H1 (cell line): ENCODE measurements around the gene RNF224. TPM values are rescaled to one million over a fixed set of nuclear protein-coding genes. Genes with fewer than 3 reads are reported as not detected.
A peak's percentile ranks its signal among the peaks of the same experiment; 100 is the strongest.

ENCODE experiments used
- CTCF ChIA-PET: fragments of 300-600 bp; sonication (Branson Sonifier 250); formaldehyde crosslinking; loops from one replicate; lab custom pipeline; 2021; ENCODE audit not compliant: partially characterized antibody; lab: Charles Lee
- POLR2A ChIA-PET: fragments of 300-600 bp; sonication (Branson Sonifier 250); formaldehyde crosslinking; loops from one replicate; lab custom pipeline; 2021; ENCODE audit warnings: inconsistent platforms; ENCODE audit not compliant: partially characterized antibody; lab: Charles Lee
- DNase-seq, 2 experiments: peaks; one replicate each; pipeline versions ENCODE4 v3.0.0 to v3.0.0-alpha.2; 2010 to 2022; ENCODE audit warnings: low spot score in 2 of 2, low read depth in 1 of 2, mixed read lengths in 1 of 2
- FAIRE-seq: peaks from 2 replicates; lab custom pipeline; 2011; peaks lifted over from hg19 to GRCh38; lab: Jason Lieb, UNC
- H2AFZ ChIP-seq: 2 replicates; pipeline ENCODE4 v1.8.1; 2012; ENCODE audit warnings: low read length, inconsistent platforms
- H2AK5ac ChIP-seq: 2 replicates; pipeline ENCODE4 v1.6.1; 2013; ENCODE audit warnings: low read depth, low read length
- H2BK120ac ChIP-seq: replicated peaks from 2 replicates; pipeline ENCODE3; 2013; ENCODE audit warnings: low read depth, low read length, inconsistent platforms
- H2BK12ac ChIP-seq: 2 replicates; pipeline ENCODE4 v1.6.1; 2013; ENCODE audit warnings: low read depth, low read length
- H2BK15ac ChIP-seq: 2 replicates; pipeline ENCODE4 v1.6.1; 2013; ENCODE audit warnings: low read length
- H2BK20ac ChIP-seq: 2 replicates; pipeline ENCODE4 v1.6.1; 2013; ENCODE audit warnings: low read length
- H2BK5ac ChIP-seq: 2 replicates; pipeline ENCODE4 v1.6.1; 2013; ENCODE audit warnings: low read depth, low read length
- H3K14ac ChIP-seq: 2 replicates; pipeline ENCODE4 v1.6.1; 2013; ENCODE audit warnings: inconsistent platforms; ENCODE audit not compliant: insufficient read length
- H3K18ac ChIP-seq: 2 replicates; pipeline ENCODE4 v1.6.1; 2013; ENCODE audit warnings: low read length; ENCODE audit errors: extremely low read depth
- H3K23ac ChIP-seq: 2 replicates; pipeline ENCODE4 v1.6.1; 2013; ENCODE audit warnings: inconsistent platforms; ENCODE audit not compliant: insufficient read length
- H3K23me2 ChIP-seq: 2 replicates; pipeline ENCODE4 v1.6.1; 2013; ENCODE audit warnings: low read depth, low read length
- H3K27ac ChIP-seq: 2 replicates; pipeline ENCODE4 v1.6.1; 2011; ENCODE audit warnings: low read depth, low read length, inconsistent platforms
- H3K27me3 ChIP-seq, 4 experiments: replicated peaks in 1 of 4; 1 replicate in 1 of 4; 2 replicates in 3 of 4; pipeline versions ENCODE4 v1.6.1 to v1.8.1; 2011 to 2013; ENCODE audit warnings: low read length in 3 of 4, mild to moderate bottlenecking in 3 of 4, inconsistent platforms in 2 of 4, mixed read lengths in 2 of 4, moderate library complexity in 1 of 4; ENCODE audit not compliant: control insufficient read depth in 3 of 4, insufficient read depth in 3 of 4; ENCODE audit errors: extremely low read depth in 1 of 4
- H3K36me3 ChIP-seq, 4 experiments: 2 replicates each; pipeline versions ENCODE4 v1.6.1 to v1.8.1; 2011 to 2013; ENCODE audit warnings: mild to moderate bottlenecking in 4 of 4, low read length in 3 of 4, moderate library complexity in 2 of 4, control low read depth in 1 of 4, inconsistent platforms in 1 of 4; ENCODE audit not compliant: insufficient read depth in 4 of 4, control insufficient read depth in 2 of 4
- H3K4ac ChIP-seq: replicated peaks from 2 replicates; pipeline ENCODE3; 2013; ENCODE audit warnings: low read length, low read depth, mixed read lengths, inconsistent platforms; ENCODE audit not compliant: insufficient read length
- H3K4me1 ChIP-seq, 4 experiments: replicated peaks in 1 of 4; 1 replicate in 1 of 4; 2 replicates in 3 of 4; pipeline versions ENCODE4 v1.6.1 to v1.8.1; 2011 to 2013; ENCODE audit warnings: low read length in 3 of 4, inconsistent platforms in 2 of 4, mixed read lengths in 1 of 4; ENCODE audit not compliant: insufficient read depth in 4 of 4, control insufficient read depth in 3 of 4
- H3K4me2 ChIP-seq, 2 experiments: 2 replicates each; pipeline versions ENCODE4 v1.6.1 to v1.8.1; 2011 to 2013; ENCODE audit warnings: low read depth in 2 of 2, low read length in 2 of 2, control low read depth in 1 of 2, inconsistent platforms in 1 of 2, mild to moderate bottlenecking in 1 of 2; ENCODE audit not compliant: insufficient read depth in 1 of 2
- H3K4me3 ChIP-seq, 4 experiments: fragments of 200-600, 300-600 bp in 1 of 4; sonication (generic), shearing (Covaris generic), sonication (Bioruptor Twin) in 1 of 4; 2 replicates each; pipeline versions ENCODE4 v1.5.1 to v1.8.1; 2011 to 2016; ENCODE audit warnings: low read length in 4 of 4, low read depth in 3 of 4, control low read depth in 2 of 4, inconsistent platforms in 2 of 4, mild to moderate bottlenecking in 2 of 4, mixed read lengths in 1 of 4, moderate library complexity in 1 of 4; ENCODE audit not compliant: insufficient read depth in 2 of 4; ENCODE audit errors: extremely low read depth in 1 of 4
- H3K56ac ChIP-seq: replicated peaks from 2 replicates; pipeline ENCODE3; 2013; ENCODE audit warnings: low read depth, mild to moderate bottlenecking, mixed read lengths, low read length, inconsistent platforms; ENCODE audit not compliant: insufficient read length
- H3K79me1 ChIP-seq: 2 replicates; pipeline ENCODE4 v1.6.1; 2013; ENCODE audit warnings: low read depth, low read length, control low read depth
- H3K79me2 ChIP-seq, 2 experiments: 2 replicates each; pipeline versions ENCODE4 v1.6.1 to v1.8.1; 2012 to 2013; ENCODE audit warnings: low read length in 2 of 2, mild to moderate bottlenecking in 2 of 2, inconsistent platforms in 1 of 2; ENCODE audit not compliant: insufficient read depth in 2 of 2, control insufficient read depth in 1 of 2
- H3K9ac ChIP-seq, 4 experiments: replicated peaks in 1 of 4; 1 replicate in 1 of 4; 2 replicates in 3 of 4; pipeline versions ENCODE4 v1.6.1 to v1.8.1; 2011 to 2013; ENCODE audit warnings: low read depth in 3 of 4, low read length in 3 of 4, control low read depth in 2 of 4, mild to moderate bottlenecking in 2 of 4, moderate library complexity in 2 of 4, inconsistent platforms in 1 of 4; ENCODE audit errors: extremely low read depth in 1 of 4
- H3K9me3 ChIP-seq, 2 experiments: 2 replicates each; pipeline versions ENCODE4 v1.6.1 to v1.8.1; 2012 to 2013; ENCODE audit warnings: mild to moderate bottlenecking in 2 of 2, moderate library complexity in 2 of 2, control low read depth in 1 of 2, inconsistent platforms in 1 of 2, low read depth in 1 of 2, low read length in 1 of 2, mixed read lengths in 1 of 2; ENCODE audit not compliant: insufficient read depth in 2 of 2
- H4K20me1 ChIP-seq, 2 experiments: replicated peaks in 1 of 2; 2 replicates each; pipeline versions ENCODE3 to v1.8.1; 2011 to 2013; ENCODE audit warnings: inconsistent platforms in 2 of 2, low read length in 2 of 2, mild to moderate bottlenecking in 1 of 2; ENCODE audit not compliant: insufficient read depth in 2 of 2, control insufficient read depth in 1 of 2
- H4K5ac ChIP-seq: 2 replicates; pipeline ENCODE4 v1.6.1; 2013; ENCODE audit warnings: low read length, low read depth, mixed read lengths, inconsistent platforms; ENCODE audit not compliant: insufficient read length
- H4K8ac ChIP-seq: 2 replicates; pipeline ENCODE4 v1.8.0; 2013; ENCODE audit warnings: mild to moderate bottlenecking, moderate library complexity, low read length, inconsistent platforms; ENCODE audit not compliant: insufficient read depth; ENCODE audit errors: extremely low read depth
- H4K91ac ChIP-seq: replicated peaks from 2 replicates; pipeline ENCODE3; 2013; ENCODE audit warnings: low read length, mixed read lengths, inconsistent platforms; ENCODE audit not compliant: insufficient read length
- BRCA1 ChIP-seq: IDR thresholded peaks from 2 replicates; pipeline ENCODE4 v1.6.1; 2012; ENCODE audit warnings: low read depth, low read length, improper control_type of control experiment
- CBX5 ChIP-seq: fragments of 300-800, 300-1000 bp; sonication (generic); IDR thresholded peaks from 2 replicates; pipeline ENCODE4 v1.7.1; 2016; ENCODE audit warnings: antibody characterized with exemption, low read length, low read depth
- POU5F1 ChIP-seq: IDR thresholded peaks from 2 replicates; pipeline ENCODE4 v1.6.1; 2011; ENCODE audit warnings: low read depth, mild to moderate bottlenecking, low read length, moderate library complexity
- RAD21 ChIP-seq, 2 experiments: IDR thresholded peaks in 1 of 2; conservative IDR thresholded peaks in 1 of 2; 2 replicates each; pipeline ENCODE4 v1.6.1; 2011; ENCODE audit warnings: low read depth in 2 of 2, low read length in 2 of 2, improper control_type of control experiment in 1 of 2, inconsistent platforms in 1 of 2, mild to moderate bottlenecking in 1 of 2, moderate library complexity in 1 of 2
- SIN3A ChIP-seq, 2 experiments: IDR thresholded peaks in 1 of 2; conservative IDR thresholded peaks in 1 of 2; 2 replicates each; pipeline ENCODE4 v1.6.1; 2011 to 2012; ENCODE audit warnings: low read length in 2 of 2, improper control_type of control experiment in 1 of 2, low read depth in 1 of 2, mild to moderate bottlenecking in 1 of 2
- SIRT6 ChIP-seq: IDR thresholded peaks from one replicate; pipeline ENCODE4 v1.7.1; 2012; ENCODE audit warnings: low read length, inconsistent platforms
- TEAD4 ChIP-seq: IDR thresholded peaks from 2 replicates; pipeline ENCODE4 v1.6.1; 2012; ENCODE audit warnings: low read depth, low read length, inconsistent platforms, mixed read lengths
- WGBS, 2 experiments: shearing (Covaris generic) in 1 of 2; methylation state at CpG; one replicate each; pipeline versions ENCODE4 v1.1.6 to v1.1.7; 2013 to 2015; ENCODE audit warnings: low lambda C conversion rate in 2 of 2, mixed read lengths in 2 of 2, inconsistent platforms in 1 of 2, low coverage in 1 of 2, missing lambda C conversion rate in 1 of 2; ENCODE audit not compliant: insufficient replicate concordance in 2 of 2, insufficient coverage in 1 of 2, insufficient read length in 1 of 2; ENCODE audit errors: extremely low coverage in 1 of 2, missing lambda C conversion rate in 1 of 2; 5-methylcytosine and 5-hydroxymethylcytosine counted together
- polyA plus RNA-seq, 7 experiments: library from polyadenylated mRNA; depleted of rRNA in 3 of 7; stranded (reverse) in 5 of 7; unstranded in 2 of 7; fragments of >200 nt in 5 of 7; fragments of 200-250 nt in 2 of 7; gene quantifications; 1 replicate in 5 of 7; 2 replicates in 1 of 7; 4 replicates in 1 of 7; pipeline versions ENCODE4 v1.2.1 to v1.2.3, GENCODE V29; 2011 to 2013; ENCODE audit warnings: missing spikeins in 2 of 7, mixed read lengths in 2 of 7
- total RNA-seq: library from RNA; stranded (reverse); fragmentation: NEBNext Ultra II Directional; extraction: Animal tissue kit (Norgen Biotek cat#: 25700); gene quantifications from 2 replicates; pipeline ENCODE4 v1.2.1, GENCODE V29; 2021
- TF ChIP-seq, protein P1 (sequence below), 3 experiments: IDR thresholded peaks; 1 replicate in 2 of 3; 2 replicates in 1 of 3; pipeline versions ENCODE4 v1.5.1 to v1.6.1; 2011; ENCODE audit warnings: low read length in 3 of 3, mild to moderate bottlenecking in 3 of 3, inconsistent platforms in 2 of 3, low read depth in 1 of 3, moderate library complexity in 1 of 3; ENCODE audit not compliant: insufficient read depth in 1 of 3; ENCODE audit errors: control extremely low read depth in 1 of 3
- TF ChIP-seq, protein P2 (sequence below): IDR thresholded peaks from 2 replicates; pipeline ENCODE4 v1.6.1; 2012; ENCODE audit warnings: inconsistent platforms

Gene RNF224
- total and polyA plus RNA-seq, 2 of the 8 experiments (the other 6 are each of a cell fraction or from before 2014, with no cell fraction given), result 0.24 TPM; not detected in 1

DNA sequence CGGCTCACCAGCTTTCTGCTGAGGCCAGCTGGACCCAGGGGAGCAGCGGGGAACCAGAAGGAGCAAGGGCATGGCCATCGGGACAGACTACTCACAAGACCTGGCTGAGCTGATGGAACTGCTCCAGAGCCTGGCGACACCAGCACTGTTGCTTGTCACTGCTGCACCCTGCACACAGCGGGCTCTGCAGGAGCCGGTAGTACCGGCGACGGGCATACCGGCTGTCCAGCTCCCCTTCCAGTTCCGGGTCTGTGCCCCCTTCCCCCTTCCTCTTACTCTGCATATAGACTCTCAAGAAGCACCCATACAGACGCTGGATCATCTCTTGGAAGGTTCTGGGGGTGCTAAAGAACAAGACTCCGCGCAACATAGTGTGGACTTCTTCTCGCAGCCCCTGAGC lies 39.9 kb upstream of the RNF224 start:
- H3K23ac ChIP-seq, result no peak overlapping the region
- peak overlapping the region in 1 of 4 experiments; percentile 78; a peak in 2 of 7 replicates for H3K9ac ChIP-seq
- peaks cover 4 to 29% of the 10 kb centered on the region in 2 experiments for H4K20me1 ChIP-seq
- ChIA-PET POLR2A (interaction anchor here (0.9 to 11.0 kb wide), 13 partner anchors 11 to 58 kb away, joined by 3 to 107 read pairs (median 6); partner anchors contain the start of genes CYSRT1, NDOR1, RNF224 and TMEM203), CTCF (interaction anchor here (1.0 to 14.0 kb wide), 8 partner anchors 8 to 151 kb away, joined by 3 to 204 read pairs (median 16); partner anchors contain the start of genes CYSRT1, LRRC26, NDOR1 and RNF208)
- peaks cover 5% of the 10 kb centered on the region; the same call in 1 of the 2 replicates for H3K79me1 ChIP-seq
- peaks cover 0 to 17% (median 6%) of the 10 kb centered on the region in 4 experiments; a peak in 5 of 7 replicates for H3K4me1 ChIP-seq
- H2AFZ ChIP-seq, result no peak overlapping the region
- H4K91ac ChIP-seq, result no peak overlapping the region
- H3K9me3 ChIP-seq, result no peaks in the 10 kb centered on the region
- no peak overlapping the region for H2BK120ac ChIP-seq
- H2BK5ac ChIP-seq, result no peak overlapping the region
- H3K14ac ChIP-seq, result no peak overlapping the region
- no peak overlapping the region for H3K27ac ChIP-seq
- H2AK5ac ChIP-seq, result no peak overlapping the region
- peaks cover 8% of the 10 kb centered on the region; the same call in 1 of the 2 replicates for H3K23me2 ChIP-seq
- DNase-seq (no peak), FAIRE-seq (no peak)
- H3K56ac ChIP-seq, result no peak overlapping the region
- no peak overlapping the region for H3K18ac ChIP-seq
- H3K4ac ChIP-seq, result no peak overlapping the region
- peaks cover 0 to 30% of the 10 kb centered on the region in 2 experiments; a peak in 2 of 4 replicates for H3K79me2 ChIP-seq
- WGBS, 2 experiments, result 91% methylated on average over 15 of the region's 15 CpGs; no CpG with 5 or more reads in 1 of the 2 experiments
- no peak overlapping the region for H2BK20ac ChIP-seq
- H4K8ac ChIP-seq, result peak overlapping the region; percentile 96; the same call in 1 of the 2 replicates
- no peak overlapping the region for H2BK12ac ChIP-seq
- no peak overlapping the region for H2BK15ac ChIP-seq
- H3K4me2 ChIP-seq, result peak overlapping the region; percentile 83 to 96
- peak overlapping the region; percentile 71 to 92 (median 82) for H3K4me3 ChIP-seq
- H3K36me3 ChIP-seq, result peaks cover 3 to 20% (median 8%) of the 10 kb centered on the region in 4 experiments; a peak in 6 of 8 replicates
- H4K5ac ChIP-seq, result no peak overlapping the region
- H3K27me3 ChIP-seq, result no peaks in the 10 kb centered on the region; a peak in 1 of 7 replicates
- TF ChIP-seq, protein P1, sequence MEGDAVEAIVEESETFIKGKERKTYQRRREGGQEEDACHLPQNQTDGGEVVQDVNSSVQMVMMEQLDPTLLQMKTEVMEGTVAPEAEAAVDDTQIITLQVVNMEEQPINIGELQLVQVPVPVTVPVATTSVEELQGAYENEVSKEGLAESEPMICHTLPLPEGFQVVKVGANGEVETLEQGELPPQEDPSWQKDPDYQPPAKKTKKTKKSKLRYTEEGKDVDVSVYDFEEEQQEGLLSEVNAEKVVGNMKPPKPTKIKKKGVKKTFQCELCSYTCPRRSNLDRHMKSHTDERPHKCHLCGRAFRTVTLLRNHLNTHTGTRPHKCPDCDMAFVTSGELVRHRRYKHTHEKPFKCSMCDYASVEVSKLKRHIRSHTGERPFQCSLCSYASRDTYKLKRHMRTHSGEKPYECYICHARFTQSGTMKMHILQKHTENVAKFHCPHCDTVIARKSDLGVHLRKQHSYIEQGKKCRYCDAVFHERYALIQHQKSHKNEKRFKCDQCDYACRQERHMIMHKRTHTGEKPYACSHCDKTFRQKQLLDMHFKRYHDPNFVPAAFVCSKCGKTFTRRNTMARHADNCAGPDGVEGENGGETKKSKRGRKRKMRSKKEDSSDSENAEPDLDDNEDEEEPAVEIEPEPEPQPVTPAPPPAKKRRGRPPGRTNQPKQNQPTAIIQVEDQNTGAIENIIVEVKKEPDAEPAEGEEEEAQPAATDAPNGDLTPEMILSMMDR (IDR thresholded peaks at IDR 0.05; ENCODE audit: control extremely low read depth in 1 of 3, insufficient read depth in 1 of 3, low read depth in 1 of 3, low read length in 3 of 3), result no peak
- TF ChIP-seq TEAD4 (no peak), SIN3A (conservative IDR thresholded peaks at IDR 0.05 in 1 of 2, IDR thresholded peaks at IDR 0.05 in 1 of 2; ENCODE audit: low read depth in 1 of 2, low read length in 2 of 2) (no peak), CBX5 (no peak), SIRT6 (no peak), RAD21 (IDR thresholded peaks at IDR 0.05 in 1 of 2, conservative IDR thresholded peaks at IDR 0.05 in 1 of 2; ENCODE audit: low read depth in 2 of 2, low read length in 2 of 2) (no peak), BRCA1 (no peak), POU5F1 (no peak)
- TF ChIP-seq, protein P2, sequence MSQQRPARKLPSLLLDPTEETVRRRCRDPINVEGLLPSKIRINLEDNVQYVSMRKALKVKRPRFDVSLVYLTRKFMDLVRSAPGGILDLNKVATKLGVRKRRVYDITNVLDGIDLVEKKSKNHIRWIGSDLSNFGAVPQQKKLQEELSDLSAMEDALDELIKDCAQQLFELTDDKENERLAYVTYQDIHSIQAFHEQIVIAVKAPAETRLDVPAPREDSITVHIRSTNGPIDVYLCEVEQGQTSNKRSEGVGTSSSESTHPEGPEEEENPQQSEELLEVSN, result no peak
